ENCODE data around the gene SLC35A3. TPM values are rescaled to one million over a fixed set of nuclear protein-coding genes. Genes with fewer than 3 reads are reported as not detected.

The SLC35A3 gene
- total and polyA plus RNA-seq, 4 donors, result 7.4 to 30.2 (median 19.8) TPM

DNA sequence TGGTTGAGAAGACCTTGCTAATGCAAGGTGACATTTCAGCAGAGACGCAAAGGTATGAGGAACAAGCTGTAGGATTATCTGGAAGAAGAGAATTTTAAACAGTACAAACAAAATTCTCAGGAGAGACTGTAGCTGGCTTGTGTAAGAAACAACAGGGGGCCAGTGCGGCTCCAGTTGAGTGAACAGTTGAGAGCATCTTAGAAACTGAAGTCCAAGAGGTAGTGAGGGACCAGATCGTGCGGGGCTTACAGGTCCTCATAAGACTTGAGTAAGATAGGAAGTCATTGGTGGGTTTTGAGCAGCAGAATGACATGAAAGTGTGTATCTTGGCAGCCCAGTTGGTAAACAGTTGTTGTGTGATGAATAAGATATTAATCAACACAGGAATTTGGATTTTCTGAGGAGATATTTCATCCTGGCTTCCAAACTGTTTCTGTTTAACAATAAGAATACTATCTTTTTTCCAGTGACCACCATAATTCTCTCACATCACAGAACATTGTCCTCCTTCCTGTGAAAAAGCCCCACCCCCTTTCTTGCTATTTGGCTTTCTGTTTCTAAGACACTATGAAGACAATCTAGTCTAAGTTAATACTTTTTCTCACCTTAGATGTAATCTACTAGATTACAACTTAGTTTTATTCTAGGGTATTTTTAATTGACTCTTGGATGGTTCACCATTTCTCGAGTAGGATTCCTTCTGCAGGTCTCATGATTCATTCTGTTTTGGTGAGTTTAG, 100.6 kb downstream of the SLC35A3 start:
- 94 to 96% methylated on average over 5 of the region's 5 CpGs for WGBS, 2 donors
- Histone ChIP-seq H3K27me3 (ENCODE audit: control insufficient read depth in 1 of 2, insufficient read depth in 2 of 2, low read length in 1 of 2) (no peaks in the 10 kb centered on the region), H3K9me3 (ENCODE audit: control insufficient read depth, low read length) (no peaks in the 10 kb centered on the region), H3K36me3 (ENCODE audit: control insufficient read depth in 1 of 2, insufficient read depth in 2 of 2, low read length in 1 of 2) (peaks cover 0 to 3% of the 10 kb centered on the region in 2 donors), H3K27ac (ENCODE audit: low read depth in 1 of 2, low read length in 2 of 2) (no peak overlapping the region), H3K4me3 (ENCODE audit: low read length in 2 of 2) (no peak overlapping the region), H3K4me1 (ENCODE audit: control insufficient read depth in 1 of 2, insufficient read depth in 2 of 2, low read length in 2 of 2) (no peaks in the 10 kb centered on the region)
- intact Hi-C loops (cut with DNase I), result no loop called here
- no peak for DNase-seq
- ATAC-seq (ENCODE audit: low FRiP score), result no peak

DNA sequence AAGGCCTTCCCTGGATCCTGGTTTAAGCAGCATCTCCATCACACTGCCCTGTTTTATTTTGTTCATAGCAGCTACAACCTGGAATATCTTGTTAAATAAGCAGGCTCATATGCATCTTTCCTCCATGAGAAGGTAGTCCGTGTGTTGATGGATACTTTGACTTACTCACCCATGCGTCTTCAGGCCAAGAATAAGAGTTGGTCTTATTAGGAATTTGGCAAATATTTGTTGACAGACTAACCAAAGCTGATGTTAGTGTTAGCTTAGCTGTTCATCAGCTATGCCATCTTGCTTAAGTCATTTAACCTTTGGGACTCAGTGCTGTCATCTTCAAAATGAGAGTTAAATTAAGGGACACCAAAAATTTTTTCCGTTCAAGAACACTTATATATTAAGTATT, 103.7 kb downstream of the SLC35A3 start:
- H3K4me3 ChIP-seq (ENCODE audit: low read length in 2 of 2), result no peak overlapping the region
- H3K4me1 ChIP-seq (ENCODE audit: control insufficient read depth in 1 of 2, insufficient read depth in 2 of 2, low read length in 2 of 2), result no peaks in the 10 kb centered on the region
- 46 to 54% methylated on average over 3 of the region's 3 CpGs for WGBS, 2 donors
- DNase-seq (no peak), ATAC-seq (ENCODE audit: low FRiP score) (no peak)
- H3K27ac ChIP-seq (ENCODE audit: low read depth in 1 of 2, low read length in 2 of 2), result no peak overlapping the region
- peaks cover 3 to 5% of the 10 kb centered on the region in 2 donors for H3K36me3 ChIP-seq (ENCODE audit: control insufficient read depth in 1 of 2, insufficient read depth in 2 of 2, low read length in 1 of 2)
- intact Hi-C loops (cut with DNase I), result no loop called here
- no peaks in the 10 kb centered on the region for H3K9me3 ChIP-seq (ENCODE audit: control insufficient read depth, low read length)
- H3K27me3 ChIP-seq (ENCODE audit: control insufficient read depth in 1 of 2, insufficient read depth in 2 of 2, low read length in 1 of 2), result no peaks in the 10 kb centered on the region

DNA sequence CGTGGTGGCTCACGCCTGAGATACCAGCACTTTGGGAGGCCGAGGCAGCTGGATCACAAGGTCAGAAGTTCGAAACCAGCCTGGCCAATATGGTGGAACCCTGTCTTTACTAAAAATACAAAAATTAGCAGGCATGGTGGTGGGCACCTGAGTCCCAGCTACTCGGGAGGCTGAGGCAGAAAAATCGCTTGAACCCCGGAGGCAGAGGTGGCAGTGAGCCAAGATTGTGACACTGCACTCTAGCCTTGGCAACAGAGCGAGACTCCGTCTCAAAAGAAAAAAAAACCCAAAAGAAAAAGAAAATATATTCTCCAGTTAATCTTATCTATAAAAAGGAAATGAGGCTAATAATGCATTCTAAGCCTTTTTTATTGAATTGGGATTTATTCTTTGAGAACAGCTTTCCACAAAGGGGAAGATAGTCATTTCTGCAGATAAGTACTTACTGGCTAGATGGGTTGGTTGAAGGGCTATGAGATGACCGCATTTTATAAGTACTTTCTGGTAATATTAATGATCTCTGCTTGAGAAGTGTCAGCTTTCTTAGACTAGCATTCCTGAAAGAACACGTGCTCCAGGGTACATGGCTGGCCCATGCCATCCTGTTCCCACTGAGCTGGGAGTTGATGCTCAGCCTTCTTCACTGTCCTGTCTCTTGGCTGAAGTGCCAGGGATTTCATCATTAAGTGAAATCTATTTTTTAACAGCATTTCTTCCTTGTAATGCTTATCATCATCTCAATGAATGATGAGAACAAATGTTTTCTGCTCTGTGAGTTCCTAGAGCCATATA, 105.0 kb downstream of the SLC35A3 start:
- DNase-seq (no peak), ATAC-seq (ENCODE audit: low FRiP score) (peak; percentile 62)
- intact Hi-C loops (cut with DNase I), result no loop called here
- no peak overlapping the region for H3K27ac ChIP-seq (ENCODE audit: low read depth in 1 of 2, low read length in 2 of 2)
- H3K27me3 ChIP-seq (ENCODE audit: control insufficient read depth in 1 of 2, insufficient read depth in 2 of 2, low read length in 1 of 2), result no peaks in the 10 kb centered on the region
- 55 to 57% methylated on average over 11 of the region's 11 CpGs for WGBS, 2 donors
- H3K36me3 ChIP-seq (ENCODE audit: control insufficient read depth in 1 of 2, insufficient read depth in 2 of 2, low read length in 1 of 2), result peaks cover 5% of the 10 kb centered on the region in 2 donors
- H3K9me3 ChIP-seq (ENCODE audit: control insufficient read depth, low read length), result no peaks in the 10 kb centered on the region
- no peaks in the 10 kb centered on the region for H3K4me1 ChIP-seq (ENCODE audit: control insufficient read depth in 1 of 2, insufficient read depth in 2 of 2, low read length in 2 of 2)
- no peak overlapping the region for H3K4me3 ChIP-seq (ENCODE audit: low read length in 2 of 2)

DNA sequence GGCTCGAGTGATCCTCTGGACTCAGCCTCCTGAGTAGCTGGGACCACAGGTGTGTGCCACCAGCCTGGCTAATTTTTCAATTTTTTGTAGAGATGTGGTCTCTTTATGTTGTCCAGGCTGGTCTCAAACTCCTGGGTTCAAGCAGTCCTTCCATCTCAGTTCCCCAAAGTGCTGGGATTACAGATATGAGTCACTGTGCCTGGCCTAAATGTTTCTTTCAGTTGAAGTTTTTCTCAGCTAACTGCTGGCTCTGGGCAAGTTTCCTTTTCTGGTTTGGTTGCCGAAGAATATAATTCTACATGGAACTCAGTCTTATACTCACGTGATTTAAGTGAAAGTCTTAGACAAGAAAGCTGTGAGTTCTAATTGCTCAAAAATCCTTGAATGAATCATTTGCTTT, 106.0 kb downstream of the SLC35A3 start:
- Histone ChIP-seq H3K27ac (ENCODE audit: low read depth in 1 of 2, low read length in 2 of 2) (no peak overlapping the region), H3K36me3 (ENCODE audit: control insufficient read depth in 1 of 2, insufficient read depth in 2 of 2, low read length in 1 of 2) (peaks cover 2 to 5% of the 10 kb centered on the region in 2 donors), H3K4me1 (ENCODE audit: control insufficient read depth in 1 of 2, insufficient read depth in 2 of 2, low read length in 2 of 2) (no peaks in the 10 kb centered on the region), H3K27me3 (ENCODE audit: control insufficient read depth in 1 of 2, insufficient read depth in 2 of 2, low read length in 1 of 2) (no peaks in the 10 kb centered on the region), H3K9me3 (ENCODE audit: control insufficient read depth, low read length) (no peaks in the 10 kb centered on the region), H3K4me3 (ENCODE audit: low read length in 2 of 2) (no peak overlapping the region)
- no peak for DNase-seq
- ATAC-seq (ENCODE audit: low FRiP score), result peak; percentile 70
- 37 to 48% methylated on average over 3 of the region's 3 CpGs for WGBS, 2 donors
- intact Hi-C loops (cut with DNase I), result no loop called here

DNA sequence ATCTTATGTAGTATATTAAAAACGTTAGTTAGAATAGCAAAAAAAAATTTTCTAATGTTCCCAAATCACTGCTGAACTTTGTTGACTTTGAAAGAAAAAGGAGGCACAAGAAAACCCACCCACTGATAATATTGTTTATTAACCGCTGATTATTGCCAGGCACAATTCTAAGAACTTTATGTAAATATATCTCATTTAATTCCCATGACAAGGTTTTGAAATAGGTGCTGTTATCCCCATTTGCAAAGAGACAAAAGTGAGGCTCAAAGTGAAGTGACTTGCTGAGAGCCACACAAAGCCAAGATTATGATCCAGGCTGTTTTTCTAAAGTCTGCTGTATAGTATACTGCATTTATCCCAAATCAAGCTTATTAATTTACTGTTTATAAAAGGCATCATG, 106.5 kb downstream of the SLC35A3 start:
- 46 to 53% methylated on average over 2 of the region's 2 CpGs for WGBS, 2 donors
- Histone ChIP-seq H3K27ac (ENCODE audit: low read depth in 1 of 2, low read length in 2 of 2) (no peak overlapping the region), H3K4me3 (ENCODE audit: low read length in 2 of 2) (no peak overlapping the region), H3K4me1 (ENCODE audit: control insufficient read depth in 1 of 2, insufficient read depth in 2 of 2, low read length in 2 of 2) (no peaks in the 10 kb centered on the region), H3K9me3 (ENCODE audit: control insufficient read depth, low read length) (no peaks in the 10 kb centered on the region), H3K36me3 (ENCODE audit: control insufficient read depth in 1 of 2, insufficient read depth in 2 of 2, low read length in 1 of 2) (peaks cover 5% of the 10 kb centered on the region in 2 donors), H3K27me3 (ENCODE audit: control insufficient read depth in 1 of 2, insufficient read depth in 2 of 2, low read length in 1 of 2) (no peaks in the 10 kb centered on the region)
- intact Hi-C loops (cut with DNase I), result no loop called here
- ATAC-seq (ENCODE audit: low FRiP score), result no peak
- DNase-seq, result no peak

DNA sequence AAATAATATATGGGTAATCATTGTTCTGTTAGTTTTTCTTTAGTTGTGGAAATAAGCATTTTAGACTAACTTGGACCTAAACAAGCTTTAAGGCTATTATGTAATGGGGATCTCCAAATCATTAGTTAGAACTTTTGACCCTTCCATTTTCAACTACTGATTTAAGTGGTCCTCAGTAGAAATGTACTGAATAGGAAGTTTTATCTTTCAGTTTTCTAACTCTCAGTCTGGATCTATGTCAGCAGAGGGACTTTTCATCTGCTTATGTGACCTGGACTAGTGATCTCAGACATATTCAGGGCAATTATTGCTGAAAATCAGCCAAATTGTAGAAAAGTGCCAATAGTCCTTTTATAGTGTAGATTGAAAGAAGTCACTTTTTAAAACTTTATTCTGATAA, 106.9 kb downstream of the SLC35A3 start:
- no peaks in the 10 kb centered on the region for H3K27me3 ChIP-seq (ENCODE audit: control insufficient read depth in 1 of 2, insufficient read depth in 2 of 2, low read length in 1 of 2)
- intact Hi-C loops (cut with DNase I), result no loop called here
- H3K27ac ChIP-seq (ENCODE audit: low read depth in 1 of 2, low read length in 2 of 2), result no peak overlapping the region
- no peaks in the 10 kb centered on the region for H3K9me3 ChIP-seq (ENCODE audit: control insufficient read depth, low read length)
- H3K4me3 ChIP-seq (ENCODE audit: low read length in 2 of 2), result no peak overlapping the region
- no peak for DNase-seq
- peaks cover 5% of the 10 kb centered on the region in 2 donors for H3K36me3 ChIP-seq (ENCODE audit: control insufficient read depth in 1 of 2, insufficient read depth in 2 of 2, low read length in 1 of 2)
- ATAC-seq (ENCODE audit: low FRiP score), result no peak
- H3K4me1 ChIP-seq (ENCODE audit: control insufficient read depth in 1 of 2, insufficient read depth in 2 of 2, low read length in 2 of 2), result no peaks in the 10 kb centered on the region

DNA sequence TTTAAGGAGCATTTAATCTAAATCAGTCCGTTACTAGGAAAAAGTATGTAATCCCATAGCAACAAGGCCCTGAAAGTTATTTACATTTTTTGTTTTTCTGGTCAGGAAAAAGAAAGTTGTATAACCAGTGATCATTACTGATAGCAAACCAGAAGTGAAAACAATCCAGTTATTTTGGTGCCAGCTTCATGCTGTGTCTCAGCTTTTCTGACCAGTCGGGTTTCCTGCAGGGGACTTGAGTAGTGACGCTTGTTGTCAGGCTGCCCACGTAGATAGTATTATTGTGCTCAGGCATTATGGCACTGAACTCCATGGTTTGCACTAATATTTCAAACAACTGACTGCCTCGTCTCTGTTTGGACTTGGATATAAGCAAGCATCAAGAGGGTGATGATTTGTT, 107.7 kb downstream of the SLC35A3 start:
- no peak overlapping the region for H3K4me3 ChIP-seq (ENCODE audit: low read length in 2 of 2)
- no peaks in the 10 kb centered on the region for H3K27me3 ChIP-seq (ENCODE audit: control insufficient read depth in 1 of 2, insufficient read depth in 2 of 2, low read length in 1 of 2)
- 23 to 39% methylated on average over 5 of the region's 5 CpGs for WGBS, 2 donors
- no peaks in the 10 kb centered on the region for H3K4me1 ChIP-seq (ENCODE audit: control insufficient read depth in 1 of 2, insufficient read depth in 2 of 2, low read length in 2 of 2)
- DNase-seq, result no peak
- no peaks in the 10 kb centered on the region for H3K9me3 ChIP-seq (ENCODE audit: control insufficient read depth, low read length)
- no peak for ATAC-seq (ENCODE audit: low FRiP score)
- H3K27ac ChIP-seq (ENCODE audit: low read depth in 1 of 2, low read length in 2 of 2), result no peak overlapping the region
- H3K36me3 ChIP-seq (ENCODE audit: control insufficient read depth in 1 of 2, insufficient read depth in 2 of 2, low read length in 1 of 2), result peaks cover 5% of the 10 kb centered on the region in 2 donors
- intact Hi-C loops (cut with DNase I), result no loop called here

DNA sequence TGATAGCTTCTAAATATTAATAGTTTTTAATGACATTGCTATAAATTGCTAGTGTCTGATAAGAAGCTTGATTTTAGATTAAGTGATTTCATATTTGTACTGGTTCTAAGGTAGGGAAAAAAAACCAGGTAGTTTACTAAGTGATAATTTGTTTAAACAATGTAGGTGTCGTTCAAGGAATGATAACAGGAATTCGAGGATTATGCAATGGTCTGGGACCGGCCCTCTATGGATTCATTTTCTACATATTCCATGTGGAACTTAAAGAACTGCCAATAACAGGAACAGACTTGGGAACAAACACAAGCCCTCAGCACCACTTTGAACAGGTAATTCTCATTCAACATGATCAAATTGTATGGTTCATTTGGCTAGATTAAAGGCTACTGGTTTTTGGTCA, 110.5 kb downstream of the SLC35A3 start:
- H3K4me3 ChIP-seq (ENCODE audit: low read length in 2 of 2), result no peak overlapping the region
- DNase-seq (no peak), ATAC-seq (ENCODE audit: low FRiP score) (no peak)
- no peaks in the 10 kb centered on the region for H3K9me3 ChIP-seq (ENCODE audit: control insufficient read depth, low read length)
- H3K4me1 ChIP-seq (ENCODE audit: control insufficient read depth in 1 of 2, insufficient read depth in 2 of 2, low read length in 2 of 2), result no peaks in the 10 kb centered on the region
- no peak overlapping the region for H3K27ac ChIP-seq (ENCODE audit: low read depth in 1 of 2, low read length in 2 of 2)
- WGBS, 2 donors, result 87 to 88% methylated on average over 3 of the region's 3 CpGs
- intact Hi-C loops (cut with DNase I), result no loop called here
- H3K36me3 ChIP-seq (ENCODE audit: control insufficient read depth in 1 of 2, insufficient read depth in 2 of 2, low read length in 1 of 2), result peaks cover 5% of the 10 kb centered on the region in 2 donors
- H3K27me3 ChIP-seq (ENCODE audit: control insufficient read depth in 1 of 2, insufficient read depth in 2 of 2, low read length in 1 of 2), result no peaks in the 10 kb centered on the region
